ENCODE data around the gene BBC3.

Gene BBC3

DNA sequence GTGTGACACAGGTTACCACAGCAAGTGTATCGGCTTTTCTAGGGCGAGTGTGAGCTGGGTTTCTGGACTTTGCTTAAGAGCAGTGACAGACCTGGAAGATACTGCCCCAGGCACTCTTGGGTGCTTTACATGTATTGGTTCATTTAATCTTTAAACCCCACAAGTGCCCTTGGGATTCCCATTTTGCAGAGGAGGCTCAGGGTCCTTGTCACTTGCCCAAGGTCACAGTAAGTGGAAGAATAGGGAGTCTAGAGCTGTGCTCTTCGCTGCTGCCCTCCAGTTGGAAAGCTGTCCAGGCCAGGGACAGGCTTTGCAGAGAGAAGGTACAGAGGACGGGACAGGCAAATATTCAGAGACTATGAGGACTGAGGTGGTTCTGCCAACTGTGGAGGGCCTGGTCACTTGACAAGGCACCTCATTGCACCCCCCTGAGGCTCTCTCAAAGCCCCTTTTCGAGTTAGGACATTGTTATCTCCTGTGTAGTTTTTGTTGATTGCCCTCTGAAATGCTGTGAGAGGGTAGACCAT is 42.4 kb downstream of the BBC3 start:
- no peak for DNase-seq

DNA sequence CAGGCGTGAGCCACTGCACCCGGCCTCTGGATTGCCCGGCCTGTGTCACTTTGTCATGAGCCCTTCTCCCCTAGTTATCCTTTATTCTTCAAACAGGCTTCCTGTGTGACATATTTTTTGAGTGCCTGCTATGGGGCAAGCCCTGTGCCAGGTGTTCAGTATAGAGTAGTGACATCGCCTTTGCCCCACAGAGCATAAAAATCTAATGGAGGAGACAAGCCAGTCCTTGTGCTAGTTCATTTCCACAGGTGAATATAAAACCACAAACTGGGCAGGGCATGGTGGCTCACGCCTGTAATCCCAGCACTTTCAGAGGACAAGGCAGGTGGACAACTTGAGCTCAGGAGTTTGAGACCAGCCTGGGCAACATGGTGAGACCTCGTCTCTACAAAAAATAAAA is 43.2 kb downstream of the BBC3 start:
- DNase-seq: no peak

DNA sequence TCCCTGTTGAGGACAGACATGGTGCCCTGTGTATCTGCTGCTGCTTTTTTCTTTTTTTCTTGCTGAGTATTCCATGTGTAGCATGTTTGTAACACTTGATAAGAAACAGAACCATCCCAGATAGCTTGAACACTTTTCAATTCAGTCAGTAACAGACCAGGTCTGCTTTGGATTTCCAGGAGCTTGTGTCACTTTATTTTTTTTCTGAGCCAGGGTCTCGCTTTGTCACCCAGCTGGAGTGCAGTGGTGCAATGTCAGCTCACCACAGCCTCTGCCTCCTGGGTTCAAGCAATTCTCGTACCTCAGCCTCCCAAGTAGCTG is 43.7 kb downstream of the BBC3 start:
- DNase-seq: no peak

DNA sequence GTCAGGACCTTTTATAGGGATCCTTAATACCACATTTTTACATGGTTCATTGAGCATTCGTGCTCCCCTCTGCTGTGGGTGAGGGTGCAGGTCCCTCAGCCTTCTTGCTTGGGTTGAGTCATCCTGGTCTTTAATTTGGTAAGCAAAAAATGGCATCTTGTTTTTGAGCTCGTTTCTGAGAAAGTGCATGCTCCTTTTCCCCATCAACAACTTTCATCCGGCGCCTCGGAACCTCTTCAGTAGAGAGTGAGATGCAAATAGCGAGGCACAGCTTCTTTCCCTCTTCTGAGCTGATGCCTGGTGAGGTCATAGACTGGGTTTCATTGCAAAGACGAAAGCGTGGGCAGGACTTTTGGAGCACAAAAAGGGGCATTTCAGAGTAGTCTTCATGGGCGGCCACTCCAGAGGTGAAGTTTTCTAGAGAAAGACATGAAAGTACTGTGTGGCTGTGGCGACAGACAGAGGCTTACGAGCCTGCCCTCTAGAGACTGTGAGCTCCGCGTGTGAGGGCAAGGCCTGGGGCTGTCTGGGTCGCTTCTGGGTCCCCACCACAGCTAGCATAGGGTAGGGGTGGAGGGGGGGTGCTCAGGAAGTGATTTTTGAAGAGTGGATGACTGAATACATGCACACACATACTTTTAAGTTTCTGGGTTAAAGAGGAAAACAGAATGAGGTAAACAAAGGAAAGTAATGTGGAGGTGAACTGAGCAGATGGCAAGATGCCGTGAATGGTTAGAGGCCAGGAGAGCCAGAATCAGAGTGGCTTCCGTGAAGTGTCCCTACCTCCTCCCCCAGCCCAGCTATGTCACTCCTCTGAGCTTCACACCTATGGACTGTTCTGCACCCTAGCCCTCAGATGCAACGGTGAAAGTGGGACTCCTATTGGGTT is 44.3 kb downstream of the BBC3 start:
- DNase-seq: no peak

DNA sequence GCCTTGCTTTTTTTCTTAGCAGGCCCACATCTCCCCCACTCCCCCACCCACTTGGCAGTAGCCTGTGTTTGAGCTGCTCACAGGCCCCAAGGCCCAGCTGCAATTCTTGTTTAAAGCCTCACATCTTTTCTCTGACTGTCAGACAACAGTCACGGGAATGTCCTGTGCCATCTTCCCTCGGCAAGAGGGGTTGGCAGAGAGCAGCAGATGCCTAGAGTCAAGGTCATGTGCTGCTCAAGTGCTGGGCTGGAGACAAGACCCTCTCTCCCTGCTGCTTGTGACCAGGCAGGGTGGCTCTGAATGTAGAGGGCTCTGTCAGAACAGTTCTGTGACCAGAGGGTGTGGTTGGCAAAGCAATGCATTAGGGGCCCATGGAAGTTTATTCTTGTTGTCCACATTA is 47.4 kb downstream of the BBC3 start:
- no peak for DNase-seq

DNA sequence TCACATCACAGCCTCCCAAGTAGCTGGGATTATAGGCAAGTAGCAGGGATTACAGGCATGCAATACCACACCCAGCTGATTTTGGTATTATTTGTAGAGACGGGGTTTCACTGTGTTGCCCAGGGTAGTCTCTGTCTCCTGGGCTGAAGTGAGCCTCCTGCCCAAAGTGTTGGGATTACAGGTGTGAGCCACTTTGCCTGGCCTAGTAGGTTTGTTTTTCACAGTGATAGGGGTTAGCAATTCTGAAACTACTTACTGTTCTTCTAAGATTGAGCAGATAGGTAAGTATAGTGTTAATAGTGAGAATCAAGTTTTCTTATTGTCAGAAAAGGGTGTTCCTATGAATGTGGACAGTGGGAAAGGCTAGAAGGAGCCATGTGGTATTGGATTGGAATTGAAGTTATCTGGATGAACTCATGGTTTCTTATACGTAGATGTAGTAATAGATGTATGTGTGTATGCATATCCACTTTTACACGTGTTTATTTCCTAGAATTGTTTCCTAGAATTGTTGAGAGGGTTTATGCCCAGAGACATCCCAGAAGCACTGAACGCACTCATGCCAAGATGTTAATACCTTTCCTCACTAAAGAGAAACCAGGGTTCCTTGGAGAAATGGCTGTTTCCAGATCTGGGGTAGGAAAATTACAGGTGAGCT is 51.2 kb downstream of the BBC3 start:
- no peak for DNase-seq

DNA sequence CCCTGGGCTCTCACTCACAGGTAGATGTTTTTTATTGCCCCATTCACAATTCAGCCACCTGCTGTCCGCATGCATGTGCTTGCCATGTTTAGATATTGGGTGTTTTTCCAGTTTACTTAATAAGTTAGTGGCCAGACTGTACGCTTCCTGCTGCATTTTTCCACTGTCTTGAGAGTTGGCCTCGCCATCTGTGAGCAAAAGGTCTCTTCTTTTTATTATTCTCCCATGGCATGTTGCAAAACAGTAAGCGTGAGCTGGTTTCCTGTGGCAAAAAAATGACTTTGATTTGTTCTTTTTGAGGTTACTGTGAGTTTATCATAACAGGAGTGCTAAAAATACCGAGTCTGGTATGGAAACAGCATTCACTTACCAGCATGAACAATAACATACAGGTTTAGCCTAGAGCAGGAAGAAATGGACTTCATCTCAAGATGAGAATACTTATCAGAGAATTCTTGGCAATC is 54.3 kb downstream of the BBC3 start:
- DNase-seq: no peak

DNA sequence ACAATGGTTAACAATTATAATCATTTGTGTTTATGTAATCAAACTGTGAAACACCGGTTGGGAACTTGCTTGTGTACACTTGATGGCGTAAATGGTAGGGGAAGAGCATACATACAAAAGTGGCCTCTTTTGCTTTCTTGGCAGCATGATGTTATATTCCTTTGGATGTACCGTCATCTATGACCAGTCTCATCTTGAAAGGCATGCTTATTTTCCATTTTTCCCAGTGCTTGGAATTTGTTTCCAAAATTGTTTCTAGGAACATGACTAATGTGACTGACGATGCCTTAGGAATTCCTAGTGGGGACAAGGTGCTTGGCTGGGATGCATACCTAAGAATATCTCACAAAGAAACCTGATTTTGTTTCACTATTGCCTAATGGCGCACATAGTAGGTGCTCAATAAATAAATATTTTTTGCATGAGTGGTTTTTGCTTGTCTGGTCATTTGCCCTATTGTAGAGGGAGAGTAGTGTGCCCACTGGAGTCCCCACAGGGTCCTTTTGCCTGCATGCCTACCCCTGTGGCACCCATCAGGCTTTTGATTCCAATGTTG is 54.9 kb downstream of the BBC3 start:
- DNase-seq: no peak

DNA sequence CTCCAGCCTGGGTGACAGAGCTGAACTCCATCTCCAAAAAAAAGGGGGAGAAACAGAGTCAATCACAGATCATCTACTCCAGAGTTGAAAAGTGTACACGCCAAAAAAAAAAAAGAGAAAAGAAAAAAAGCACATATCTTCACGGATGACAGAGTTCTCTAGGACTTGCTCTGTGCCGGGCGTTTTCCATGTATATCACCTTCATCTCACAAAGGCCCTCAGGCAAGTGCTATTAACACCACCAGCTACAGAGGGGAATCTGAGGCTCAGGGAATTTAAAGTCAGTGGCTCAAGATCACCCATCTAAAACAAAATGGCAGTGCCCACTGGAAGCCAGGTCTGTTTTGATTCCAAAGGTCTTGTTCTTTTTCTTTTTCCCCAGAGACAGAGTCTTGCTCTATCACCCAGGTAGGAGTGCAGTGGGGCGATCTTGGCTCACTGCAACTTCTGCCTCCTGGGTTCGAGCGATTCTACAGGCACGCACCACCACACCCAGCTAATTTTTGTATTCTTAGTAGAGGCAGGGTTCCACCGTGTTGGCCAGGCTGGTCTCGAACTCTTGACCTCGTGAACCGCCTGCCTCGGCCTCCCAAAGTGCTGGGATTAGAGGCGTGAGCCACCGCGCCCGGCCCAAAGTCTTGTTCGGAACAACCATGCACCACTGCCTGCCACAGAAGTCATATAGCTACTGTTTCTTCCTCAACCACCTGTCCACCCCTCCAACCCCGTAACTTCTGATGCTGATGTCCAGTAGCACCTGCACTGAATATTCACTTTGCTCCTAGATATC is 58.1 kb downstream of the BBC3 start:
- DNase-seq: no peak

All from NCI-H1930 (cell line).